Aorta (tissue), 5 donors: Measurements from ENCODE around the gene SACS. TPM values are rescaled to one million over a fixed set of nuclear protein-coding genes. Genes with fewer than 3 reads are reported as not detected.

Source experiments
- ATAC-seq: fragments of 200-7000 bp; cut with Tn5 transposase; one replicate; pipeline ENCODE4 v1.9.1; 2022; ENCODE audit warnings: moderate library complexity; ENCODE audit not compliant: low FRiP score
- DNase-seq, 2 donors: peaks; one replicate each; pipeline ENCODE4 v3.0.0-alpha.2; 2020
- H3K27ac ChIP-seq, 2 donors: one replicate each; pipeline ENCODE4 v1.5.1; 2013; ENCODE audit warnings: low read length in 2 of 2, mild to moderate bottlenecking in 2 of 2, moderate library complexity in 2 of 2, control low read depth in 1 of 2, inconsistent platforms in 1 of 2, low read depth in 1 of 2
- H3K27me3 ChIP-seq, 2 donors: one replicate each; pipeline ENCODE4 v1.6.1; 2013; ENCODE audit warnings: control low read depth in 1 of 2, low read length in 1 of 2, mild to moderate bottlenecking in 1 of 2, moderate library complexity in 1 of 2; ENCODE audit not compliant: insufficient read depth in 2 of 2, control insufficient read depth in 1 of 2
- H3K36me3 ChIP-seq, 2 donors: one replicate each; pipeline ENCODE4 v1.6.1; 2013; ENCODE audit warnings: control low read depth in 1 of 2, low read length in 1 of 2, mild to moderate bottlenecking in 1 of 2; ENCODE audit not compliant: insufficient read depth in 2 of 2, control insufficient read depth in 1 of 2
- H3K4me1 ChIP-seq, 2 donors: one replicate each; pipeline ENCODE4 v1.6.1; 2013; ENCODE audit warnings: low read length in 2 of 2, control low read depth in 1 of 2, mild to moderate bottlenecking in 1 of 2, moderate library complexity in 1 of 2; ENCODE audit not compliant: insufficient read depth in 2 of 2, control insufficient read depth in 1 of 2
- H3K4me3 ChIP-seq, 2 donors: one replicate each; pipeline ENCODE4 v1.5.1; 2013; ENCODE audit warnings: low read length in 2 of 2, control low read depth in 1 of 2, mild to moderate bottlenecking in 1 of 2
- H3K9me3 ChIP-seq: one replicate; pipeline ENCODE4 v1.6.1; 2013; ENCODE audit warnings: mild to moderate bottlenecking, low read length; ENCODE audit not compliant: control insufficient read depth
- WGBS, 2 donors: extraction: QIAGEN DNeasy Blood & Tissue Kit; methylation state at CpG; one replicate each; pipeline ENCODE4 v1.1.7; 2013; 5-methylcytosine and 5-hydroxymethylcytosine counted together
- intact Hi-C, 2 donors: fragments of 100-400 bp; cut with DNase I; formaldehyde crosslinking; loops; one replicate each; pipeline versions ENCODE4 v1.14.2 to v1.15.0; 2022
- long read RNA-seq, 2 donors: library from polyadenylated mRNA; unstranded; transcript quantifications; one replicate each; pipeline ENCODE4 v2.0.0, GENCODE V29; 2020 to 2021
- polyA plus RNA-seq, 2 donors: library from polyadenylated mRNA; stranded (reverse); fragments of 200-250 nt; gene quantifications; one replicate each; pipeline ENCODE4 v1.2.3, GENCODE V29; 2013
- total RNA-seq, 2 donors: library from RNA; stranded (reverse); fragmentation: NEBNext Ultra II Directional; extraction: Animal tissue kit (Norgen Biotek cat#: 25700); gene quantifications; one replicate each; pipeline ENCODE4 v1.2.1, GENCODE V29; 2021
- donor health status: healthy with polysubstance abuse.
- donor health status: Bipolar disorder and iron deficiency.
- donor health status: DM: no; HTN: no; CAD: no.
- donor health status: DM: no; HTN: no; CAD: no.
- donor health status: DM: yes; HTN: yes; CAD: no.

The SACS gene
- total RNA-seq (10 to 100 TPM; 35.8 to 79.0 TPM), polyA plus RNA-seq (10 to 100 TPM in 1 of 2 donors, 1 to 10 TPM in 1; 3.0 to 16.7 TPM)
- long read RNA-seq, donor 1, partial matches to known transcripts: 11 of 38 reads
- long read RNA-seq, donor 1, other reads (novel, unspliced or antisense): 27 of 38 reads
- long read RNA-seq, donor 2, partial matches to known transcripts: 4 of 14 reads
- long read RNA-seq, donor 2, other reads (novel, unspliced or antisense): 10 of 14 reads

DNA sequence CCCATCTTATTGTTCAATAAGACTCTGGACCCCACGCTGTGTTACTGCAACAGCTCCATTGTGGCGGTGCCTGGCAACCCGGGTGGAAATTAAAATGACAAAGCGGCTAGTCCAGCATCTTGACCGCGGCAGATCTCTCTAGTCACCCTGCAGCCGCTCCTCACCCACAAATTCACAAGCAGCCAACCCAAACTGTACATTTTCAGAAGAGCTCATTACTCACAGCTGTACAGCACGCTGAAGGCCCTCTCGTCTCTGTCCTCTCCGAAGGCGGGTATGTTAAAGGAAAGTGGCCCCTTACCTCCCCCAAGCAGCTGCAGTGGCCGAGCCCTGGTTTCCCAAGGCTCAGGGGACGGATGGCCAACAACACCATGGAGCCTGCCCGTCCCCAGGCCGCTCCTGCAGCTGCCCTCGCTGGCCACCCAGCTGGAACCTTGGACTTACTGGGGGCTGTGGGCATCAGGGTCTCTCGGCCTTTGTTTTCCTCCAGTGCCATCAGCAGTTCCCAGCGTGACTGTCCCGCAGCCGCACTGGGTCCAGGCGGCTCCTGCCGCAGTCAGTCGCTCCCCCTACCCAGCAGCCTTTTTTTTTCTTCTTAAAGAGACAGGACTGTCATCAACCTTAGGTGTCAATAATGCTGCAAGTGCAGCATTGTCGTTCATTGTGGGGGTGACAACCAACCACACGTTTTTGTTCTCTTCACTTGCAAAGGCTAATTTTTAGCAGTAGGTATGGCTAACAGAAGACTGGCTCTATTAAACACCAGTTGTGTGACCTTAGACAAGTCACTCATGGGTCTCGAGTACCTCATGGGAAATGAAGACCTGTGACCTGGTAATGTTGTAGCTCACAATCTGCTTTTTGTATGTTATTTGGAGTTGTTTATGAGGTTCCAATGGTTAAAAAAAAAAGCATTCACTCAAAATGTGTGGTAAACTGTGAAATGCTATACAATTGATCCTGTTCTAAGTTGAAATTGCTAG lies at the start of gene SACS:
Gene SACS, minus strand, starts transcription at position 532 of the 983 bp plus-strand sequence. CDS start 22,463 bp downstream, outside the sequence.
- ATAC-seq (peak; percentile 78), DNase-seq (no peak)
- H3K4me1 ChIP-seq: no peaks in the 10 kb centered on the region
- no peaks in the 10 kb centered on the region for H3K36me3 ChIP-seq
- H3K27me3 ChIP-seq: no peaks in the 10 kb centered on the region
- intact Hi-C loops: loop anchor here in 1 of 2 donors (2.0 kb wide), 1 partner anchor 59 kb away; no protein-coding TSS in a partner anchor
- H3K4me3 ChIP-seq: peak within 1 kb of the TSS; percentile 98
- H3K9me3 ChIP-seq: no peaks in the 10 kb centered on the region
- peak within 1 kb of the TSS; percentile 29 to 81 for H3K27ac ChIP-seq
- WGBS, 2 donors: 4% methylated on average over 26 of the region's 26 CpGs

GRCh38 chr13:23480324-23480723 lies 46.8 kb upstream of the SACS start:
- intact Hi-C loops: no loop called here
- no peaks in the 10 kb centered on the region for H3K27me3 ChIP-seq
- H3K4me3 ChIP-seq: no peak overlapping the region
- H3K4me1 ChIP-seq: no peaks in the 10 kb centered on the region
- WGBS, 2 donors: 81 to 88% methylated on average over 1 of the region's 1 CpG
- no peak for ATAC-seq
- H3K36me3 ChIP-seq: no peaks in the 10 kb centered on the region
- H3K27ac ChIP-seq: no peak overlapping the region
- DNase-seq: no peak
- H3K9me3 ChIP-seq: peaks cover 2% of the 10 kb centered on the region

GRCh38 chr13:23477101-23477500 lies 43.6 kb upstream of the SACS start:
- Histone ChIP-seq H3K4me1 (no peaks in the 10 kb centered on the region), H3K9me3 (peaks cover 2% of the 10 kb centered on the region), H3K4me3 (no peak overlapping the region), H3K36me3 (no peaks in the 10 kb centered on the region), H3K27ac (no peak overlapping the region), H3K27me3 (no peaks in the 10 kb centered on the region)
- DNase-seq: no peak
- no peak for ATAC-seq
- intact Hi-C loops: no loop called here

- Histone ChIP-seq H3K27me3 (no peaks in the 10 kb centered on the region), H3K4me3 (no peak overlapping the region), H3K27ac (no peak overlapping the region), H3K36me3 (no peaks in the 10 kb centered on the region), H3K4me1 (no peaks in the 10 kb centered on the region), H3K9me3 (no peaks in the 10 kb centered on the region)
- intact Hi-C loops: no loop called here
- 90 to 92% methylated on average over 5 of the region's 5 CpGs for WGBS, 2 donors
- DNase-seq (no peak), ATAC-seq (no peak)
Observed at GRCh38 chr13:23473221-23473620, 39.7 kb upstream of the SACS start.

- ATAC-seq: no peak
- intact Hi-C loops: no loop called here
- DNase-seq: no peak
- no peaks in the 10 kb centered on the region for H3K9me3 ChIP-seq
- H3K4me3 ChIP-seq: no peak overlapping the region
- no peaks in the 10 kb centered on the region for H3K4me1 ChIP-seq
- H3K36me3 ChIP-seq: no peaks in the 10 kb centered on the region
- H3K27me3 ChIP-seq: no peaks in the 10 kb centered on the region
- H3K27ac ChIP-seq: no peak overlapping the region
- 72 to 83% methylated on average over 4 of the region's 4 CpGs for WGBS, 2 donors
Observed at GRCh38 chr13:23472189-23472588, 38.7 kb upstream of the SACS start.

- Histone ChIP-seq H3K4me3 (no peak overlapping the region), H3K9me3 (no peaks in the 10 kb centered on the region), H3K36me3 (no peaks in the 10 kb centered on the region), H3K27me3 (no peaks in the 10 kb centered on the region), H3K27ac (no peak overlapping the region), H3K4me1 (no peaks in the 10 kb centered on the region)
- ATAC-seq: no peak
- DNase-seq: no peak
- 90 to 91% methylated on average over 7 of the region's 7 CpGs for WGBS, 2 donors
- intact Hi-C loops: no loop called here
Observed at GRCh38 chr13:23470790-23471614, 37.5 kb upstream of the SACS start.

- no peaks in the 10 kb centered on the region for H3K36me3 ChIP-seq
- intact Hi-C loops: loop anchor here in 1 of 2 donors (5.0 to 10.0 kb wide), 4 partner anchors 107 to 427 kb away; partner anchors contain the start of gene C1QTNF9B
- H3K27me3 ChIP-seq: no peaks in the 10 kb centered on the region
- no peak overlapping the region for H3K4me3 ChIP-seq
- ATAC-seq: no peak
- 87 to 90% methylated on average over 9 of the region's 9 CpGs for WGBS, 2 donors
- H3K9me3 ChIP-seq: no peaks in the 10 kb centered on the region
- H3K4me1 ChIP-seq: no peaks in the 10 kb centered on the region
- no peak overlapping the region for H3K27ac ChIP-seq
- no peak for DNase-seq
Observed at GRCh38 chr13:23469951-23470421, 36.5 kb upstream of the SACS start.

DNA sequence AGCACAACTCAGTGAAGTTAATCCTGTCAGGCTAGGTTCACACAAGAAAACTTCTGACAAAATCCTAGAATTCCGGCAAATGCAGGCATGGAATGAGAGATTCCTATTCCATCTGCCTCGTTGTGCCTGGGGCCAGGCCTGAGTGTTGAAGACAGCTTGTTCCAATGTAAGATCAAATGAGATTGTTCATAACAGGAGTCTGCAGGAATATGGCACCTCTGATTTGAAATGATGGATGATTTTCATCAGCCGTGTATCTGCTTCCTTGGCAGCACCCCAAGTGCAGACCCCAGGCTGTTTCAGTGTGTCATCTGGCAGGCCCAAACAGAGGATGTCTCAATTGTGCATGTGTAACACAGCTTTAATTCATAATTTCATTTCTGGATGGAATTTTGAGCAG lies 35.3 kb upstream of the SACS start:
- Histone ChIP-seq H3K4me3 (no peak overlapping the region), H3K36me3 (no peaks in the 10 kb centered on the region), H3K9me3 (no peaks in the 10 kb centered on the region), H3K27me3 (no peaks in the 10 kb centered on the region), H3K4me1 (no peaks in the 10 kb centered on the region), H3K27ac (no peak overlapping the region)
- intact Hi-C loops: loop anchor here in 1 of 2 donors (5.0 to 10.0 kb wide), 4 partner anchors 108 to 428 kb away; partner anchors contain the start of gene C1QTNF9B
- no peak for ATAC-seq
- DNase-seq: no peak
- 63 to 75% methylated on average over 3 of the region's 3 CpGs for WGBS, 2 donors
